Vagina (tissue), 2 donors: ENCODE data around the gene PXYLP1.

Source experiments
- CTCF ChIP-seq, 3 experiments: fragments of 450-650 bp in 2 of 3; fragments of 200-600 bp in 1 of 3; sonication (generic) in 1 of 3; IDR thresholded peaks; one replicate each; pipeline ENCODE4 v1.5.1; 2017 to 2019; ENCODE audit warnings: antibody characterized with exemption in 3 of 3, mild to moderate bottlenecking in 2 of 3, moderate library complexity in 2 of 3
- POLR2A ChIP-seq, 2 donors: fragments of 450-650 bp; IDR thresholded peaks; one replicate each; pipeline ENCODE4 v1.6.1; 2017; ENCODE audit warnings: antibody characterized with exemption in 2 of 2, mild to moderate bottlenecking in 2 of 2, moderate library complexity in 2 of 2
- POLR2AphosphoS5 ChIP-seq, 2 donors: sonication (generic); formaldehyde crosslinking; IDR thresholded peaks; one replicate each; pipeline ENCODE4 v1.9.0; 2017; ENCODE audit warnings: antibody characterized with exemption in 2 of 2, mild to moderate bottlenecking in 2 of 2, low read depth in 1 of 2; ENCODE audit not compliant: insufficient read depth in 1 of 2

GRCh38 chr3:141202682-141203081, 28.9 kb upstream of the PXYLP1 start:
- TF ChIP-seq POLR2AphosphoS5 (IDR thresholded peaks at IDR 0.05; ENCODE audit: insufficient read depth in 1 of 2, low read depth in 1 of 2) (no peak), POLR2A (IDR thresholded peaks at IDR 0.05) (no peak), CTCF (IDR thresholded peaks at IDR 0.05) (no peak)
